SH-SY5Y (cell line): ENCODE measurements around the gene LAMB1.

Source experiments
- GATA2 ChIP-seq: IDR thresholded peaks from 2 replicates; pipeline ENCODE4 v1.6.1; 2011; ENCODE audit warnings: mild to moderate bottlenecking, low read depth, low read length
- GATA3 ChIP-seq: IDR thresholded peaks from 2 replicates; pipeline ENCODE4 v1.6.1; 2011; ENCODE audit warnings: low read depth, mild to moderate bottlenecking, low read length, moderate library complexity

DNA sequence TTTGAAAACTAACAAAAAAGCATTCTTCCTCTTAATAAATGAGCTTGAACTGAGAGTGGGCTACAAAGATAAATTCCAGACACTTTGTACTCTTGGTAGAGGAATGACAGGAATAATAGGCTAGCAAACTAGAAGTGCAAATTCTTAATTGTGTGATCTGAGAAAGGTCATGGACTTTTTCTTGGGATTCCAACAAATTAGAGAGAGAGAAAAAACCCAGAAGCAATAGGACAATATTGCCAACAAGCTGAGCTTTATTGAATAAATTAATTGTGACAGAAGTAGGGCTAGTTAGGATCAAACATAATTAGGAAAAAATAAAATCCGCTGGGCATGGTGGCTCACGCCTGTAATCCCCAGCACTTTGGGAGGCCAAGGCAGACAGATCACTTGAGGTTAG lies 41.4 kb upstream of the LAMB1 start:
- TF ChIP-seq GATA2 (no peak), GATA3 (no peak)
